AG09309 (cell line): Measurements from ENCODE around the gene NAA80.
"Not testable (repeated sequence)": the region's sequence is repeated elsewhere in the genome, so short reads cannot be mapped to it uniquely, and the experiment has no call there.

Experiments
- DNase-seq: peaks from one replicate; pipeline ENCODE4 v3.0.0-alpha.2; 2010; ENCODE audit warnings: low read depth
- H3K4me3 ChIP-seq: 2 replicates; pipeline ENCODE4 v1.5.1; 2011; ENCODE audit warnings: mild to moderate bottlenecking, low read depth, low read length, moderate library complexity; ENCODE audit not compliant: control insufficient read depth
- CTCF ChIP-seq: IDR thresholded peaks from 2 replicates; pipeline ENCODE4 v1.5.1; 2011; ENCODE audit warnings: mild to moderate bottlenecking, low read depth, low read length, inconsistent platforms; ENCODE audit not compliant: insufficient read depth, control insufficient read depth; ENCODE audit errors: missing control alignments

The NAA80 gene

GRCh38 chr3:50288387-50289007 lies 10.7 kb downstream of the NAA80 start:
- DNase-seq: no peak
- no peak overlapping the region for H3K4me3 ChIP-seq
- no peak for TF ChIP-seq CTCF

GRCh38 chr3:50287262-50287661 lies 11.9 kb downstream of the NAA80 start:
- no peak for TF ChIP-seq CTCF
- no peak overlapping the region for H3K4me3 ChIP-seq
- no peak for DNase-seq

GRCh38 chr3:50286322-50287227 lies 12.6 kb downstream of the NAA80 start:
- TF ChIP-seq CTCF: no peak
- no peak for DNase-seq
- no peak overlapping the region for H3K4me3 ChIP-seq

GRCh38 chr3:50284121-50284520 lies 15.1 kb downstream of the NAA80 start:
- not testable (repeated sequence) for DNase-seq, H3K4me3 ChIP-seq

GRCh38 chr3:50279255-50280016 lies 19.8 kb downstream of the NAA80 start:
- no peak overlapping the region for H3K4me3 ChIP-seq
- DNase-seq: no peak
- no peak for TF ChIP-seq CTCF

GRCh38 chr3:50278880-50279224 lies 20.4 kb downstream of the NAA80 start, which contains the start of gene LSMEM2:
Gene LSMEM2 (plus strand): TSS chr3:50279087. CDS start chr3:50279114, 27 bp downstream.
- TF ChIP-seq CTCF: no peak
- no peak within 1 kb of the TSS for H3K4me3 ChIP-seq
- no peak for DNase-seq
